A673 (cell line): ENCODE results near the gene NTNG1.

Experiments
- CTCF ChIP-seq: fragments of 300-800, 200-600 bp; sonication (generic); conservative IDR thresholded peaks from 2 replicates; pipeline ENCODE4 v1.5.1; 2017; ENCODE audit warnings: low read depth, mild to moderate bottlenecking, antibody characterized with exemption, low read length, moderate library complexity, mixed read lengths
- EZH2 ChIP-seq: fragments of 200-600 bp; sonication (generic); IDR thresholded peaks from 2 replicates; pipeline ENCODE4 v1.6.1; 2017; ENCODE audit warnings: borderline replicate concordance, low read depth, mild to moderate bottlenecking, mixed read lengths, antibody characterized with exemption, low read length; ENCODE audit not compliant: poor library complexity, severe bottlenecking

DNA sequence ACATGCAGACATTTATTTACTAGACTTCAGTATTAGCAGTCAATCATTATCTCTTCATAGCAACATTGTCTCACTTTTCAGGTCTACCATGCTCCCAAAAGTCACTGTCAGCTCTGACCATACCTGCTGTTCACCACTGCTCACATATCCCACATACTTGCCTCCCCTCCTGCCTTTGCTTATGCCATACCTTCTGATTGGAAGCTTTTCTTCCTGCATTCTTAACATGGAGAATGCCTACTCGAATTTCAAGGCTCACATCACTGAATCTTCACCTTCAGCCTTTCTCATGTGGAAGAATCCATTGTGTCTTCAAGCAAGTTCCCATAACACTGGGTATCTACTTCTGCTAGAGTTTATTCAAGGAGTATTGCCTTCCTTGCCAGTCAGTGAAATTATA, 135.4 kb downstream of the NTNG1 start:
- TF ChIP-seq CTCF (no peak), EZH2 (no peak)
